IMR-90 (cell line): Measurements from ENCODE around the gene UBFD1. TPM values are rescaled to one million over a fixed set of nuclear protein-coding genes. Genes with fewer than 3 reads are reported as not detected.

Experiments used
- ATAC-seq: fragments of 200-7000 bp; cut with Tn5 transposase; 2 replicates; pipeline ENCODE4 v1.9.1; 2020; ENCODE audit warnings: low read depth, mild to moderate bottlenecking, moderate library complexity
- BruUV-seq: library from RNA; stranded (reverse); fragments of 400-500 nt; replicated peaks from 2 replicates; lab custom pipeline; 2021; lab: Mats Ljungman, UMichigan
- CTCF ChIA-PET: fragments of 300-600 bp; formaldehyde crosslinking; extraction: SDS; loops from one replicate; lab custom pipeline; 2021; ENCODE audit warnings: antibody characterized with exemption; lab: Yijun Ruan, JAX
- POLR2A ChIA-PET: fragments of 300-600 bp; sonication (Branson Sonifier 250); formaldehyde crosslinking; loops from one replicate; lab custom pipeline; 2022; ENCODE audit warnings: antibody characterized with exemption; ENCODE audit not compliant: unreplicated experiment; lab: Charles Lee
- DNase-seq: peaks from one replicate; pipeline ENCODE4 v3.0.0; 2013
- H2AFZ ChIP-seq: replicated peaks from 2 replicates; pipeline ENCODE3; 2013; ENCODE audit warnings: low read length, mild to moderate bottlenecking; ENCODE audit not compliant: poor library complexity
- H2AK5ac ChIP-seq: 2 replicates; pipeline ENCODE4 v1.6.1; 2013; ENCODE audit warnings: low read depth, low read length, inconsistent platforms
- H2AK9ac ChIP-seq: replicated peaks from 2 replicates; pipeline ENCODE3; 2013; ENCODE audit warnings: mild to moderate bottlenecking, low read depth, low read length, moderate library complexity; ENCODE audit not compliant: poor library complexity
- H2BK120ac ChIP-seq: 2 replicates; pipeline ENCODE4 v1.6.1; 2013; ENCODE audit warnings: low read depth, low read length, inconsistent platforms
- H2BK15ac ChIP-seq: 3 replicates; pipeline ENCODE4 v1.6.1; 2013; ENCODE audit warnings: low read depth, low read length, inconsistent platforms
- H2BK20ac ChIP-seq: 2 replicates; pipeline ENCODE4 v1.6.1; 2013; ENCODE audit warnings: low read depth, mild to moderate bottlenecking, inconsistent platforms, low read length, moderate library complexity
- H2BK5ac ChIP-seq: 2 replicates; pipeline ENCODE4 v1.6.1; 2013; ENCODE audit warnings: mild to moderate bottlenecking, low read depth, low read length, inconsistent platforms; ENCODE audit not compliant: poor library complexity, severe bottlenecking
- H3K14ac ChIP-seq: replicated peaks from 2 replicates; pipeline ENCODE4 v1.6.1; 2013; ENCODE audit warnings: low read depth, low read length, inconsistent platforms
- H3K18ac ChIP-seq: 2 replicates; pipeline ENCODE4 v1.6.1; 2013; ENCODE audit warnings: low read depth, low read length, control low read depth
- H3K23ac ChIP-seq: 2 replicates; pipeline ENCODE4 v1.6.1; 2013; ENCODE audit warnings: low read depth, low read length, inconsistent platforms
- H3K27ac ChIP-seq: 2 replicates; pipeline ENCODE4 v1.5.1; 2013; ENCODE audit warnings: mild to moderate bottlenecking, control low read depth, low read length; ENCODE audit not compliant: insufficient read depth
- H3K27me3 ChIP-seq: 2 replicates; pipeline ENCODE4 v1.6.1; 2013; ENCODE audit warnings: low read length; ENCODE audit not compliant: control insufficient read depth, insufficient read depth
- H3K36me3 ChIP-seq: 2 replicates; pipeline ENCODE4 v1.6.1; 2013; ENCODE audit warnings: low read length, mixed read lengths; ENCODE audit not compliant: control insufficient read depth, insufficient read depth
- H3K4ac ChIP-seq: 2 replicates; pipeline ENCODE4 v1.6.1; 2013; ENCODE audit warnings: low read depth, low read length, inconsistent platforms
- H3K4me1 ChIP-seq: 2 replicates; pipeline ENCODE4 v1.6.1; 2013; ENCODE audit warnings: low read length, mixed read lengths; ENCODE audit not compliant: control insufficient read depth, insufficient read depth
- H3K4me2 ChIP-seq: 2 replicates; pipeline ENCODE4 v1.6.1; 2013; ENCODE audit warnings: low read depth, mild to moderate bottlenecking, control low read depth, low read length, moderate library complexity
- H3K4me3 ChIP-seq: 2 replicates; pipeline ENCODE4 v1.5.1; 2013; ENCODE audit warnings: low read depth, mild to moderate bottlenecking, control low read depth, low read length, moderate library complexity; ENCODE audit not compliant: insufficient read depth
- H3K56ac ChIP-seq: 2 replicates; pipeline ENCODE4 v1.6.1; 2013; ENCODE audit warnings: low read length, inconsistent platforms; ENCODE audit not compliant: insufficient read depth; ENCODE audit errors: extremely low read depth
- H3K79me1 ChIP-seq, 2 experiments: 2 replicates each; pipeline ENCODE4 v1.6.1; 2013; ENCODE audit warnings: low read length in 2 of 2, inconsistent platforms in 1 of 2, low read depth in 1 of 2
- H3K9ac ChIP-seq: 2 replicates; pipeline ENCODE4 v1.6.1; 2013; ENCODE audit warnings: low read depth, low read length, control low read depth
- H3K9me1 ChIP-seq: 2 replicates; pipeline ENCODE4 v1.6.1; 2013; ENCODE audit warnings: low read length, inconsistent platforms; ENCODE audit not compliant: insufficient read depth
- H3K9me3 ChIP-seq: 2 replicates; pipeline ENCODE4 v1.6.1; 2013; ENCODE audit warnings: low read length; ENCODE audit not compliant: control insufficient read depth, insufficient read depth
- H4K20me1 ChIP-seq: 2 replicates; pipeline ENCODE4 v1.6.1; 2013; ENCODE audit warnings: low read length, inconsistent platforms; ENCODE audit not compliant: insufficient read depth
- H4K5ac ChIP-seq: 2 replicates; pipeline ENCODE4 v1.6.1; 2013; ENCODE audit warnings: mild to moderate bottlenecking, low read depth, low read length, control low read depth
- H4K8ac ChIP-seq, 2 experiments: 2 replicates each; pipeline ENCODE4 v1.6.1; 2013; ENCODE audit warnings: low read depth in 2 of 2, low read length in 2 of 2, control low read depth in 1 of 2, inconsistent platforms in 1 of 2
- H4K91ac ChIP-seq: 2 replicates; pipeline ENCODE4 v1.6.1; 2013; ENCODE audit warnings: low read depth, low read length, inconsistent platforms; ENCODE audit not compliant: insufficient read depth
- BHLHE40 ChIP-seq: fragments of 150-350 bp; IDR thresholded peaks from 2 replicates; pipeline ENCODE4 v1.6.1; 2016; ENCODE audit warnings: mild to moderate bottlenecking, low read depth, low read length
- CEBPB ChIP-seq: IDR thresholded peaks from 2 replicates; pipeline ENCODE4 v1.6.1; 2012; ENCODE audit warnings: low read depth, low read length, improper control_type of control experiment
- FOS ChIP-seq: fragments of 150-350 bp; IDR thresholded peaks from 2 replicates; pipeline ENCODE4 v1.6.1; 2016; ENCODE audit warnings: low read depth, low read length
- MAFK ChIP-seq: IDR thresholded peaks from 2 replicates; pipeline ENCODE4 v1.6.1; 2012; ENCODE audit warnings: low read depth, low read length, improper control_type of control experiment
- MAZ ChIP-seq: IDR thresholded peaks from 2 replicates; pipeline ENCODE4 v1.6.1; 2012; ENCODE audit warnings: low read depth, mild to moderate bottlenecking, low read length, improper control_type of control experiment, moderate library complexity, borderline replicate concordance
- MXI1 ChIP-seq: IDR thresholded peaks from 2 replicates; pipeline ENCODE4 v1.6.1; 2012; ENCODE audit warnings: low read depth, mild to moderate bottlenecking, low read length, moderate library complexity, borderline replicate concordance
- NFE2L2 ChIP-seq: fragments of 150-350 bp; IDR thresholded peaks from 2 replicates; pipeline ENCODE4 v1.6.1; 2016; ENCODE audit warnings: low read depth, mild to moderate bottlenecking, low read length
- POLR2A ChIP-seq: IDR thresholded peaks from 2 replicates; pipeline ENCODE4 v1.6.1; 2012; ENCODE audit warnings: mild to moderate bottlenecking, low read depth, low read length
- RAD21 ChIP-seq: IDR thresholded peaks from 2 replicates; pipeline ENCODE4 v1.6.1; 2012; ENCODE audit warnings: low read length, improper control_type of control experiment
- RFX5 ChIP-seq: IDR thresholded peaks from 2 replicates; pipeline ENCODE4 v1.8.0; 2012; ENCODE audit warnings: low read depth, mild to moderate bottlenecking, low read length, moderate library complexity
- WGBS, 2 experiments: methylation state at CpG; one replicate each; pipeline versions ENCODE4 v1.1.5 to v1.1.7; 2013; ENCODE audit warnings: missing lambda C conversion rate in 2 of 2; ENCODE audit not compliant: insufficient read length in 1 of 2; ENCODE audit errors: extremely low coverage in 2 of 2; 5-methylcytosine and 5-hydroxymethylcytosine counted together
- dilution Hi-C: fragments of 300-500 bp; cut with HindIII; formaldehyde crosslinking; loops from one replicate; pipeline ENCODE4 v1.14.3; 2018; ENCODE audit warnings: low sequenced_read_pairs; ENCODE audit not compliant: unreplicated experiment
- in situ Hi-C: fragments of 300-500 bp; cut with MboI; formaldehyde crosslinking; loops from 3 replicates; pipeline ENCODE4 v1.14.3; 2019; ENCODE audit warnings: low sequenced_read_pairs, inconsistent platforms, mixed read lengths
- intact Hi-C: fragments of 100-400 bp; cut with micrococcal nuclease; formaldehyde crosslinking; loops from 2 replicates; pipeline ENCODE4 v1.10.0; 2022
- polyA plus RNA-seq, 3 experiments: library from polyadenylated mRNA; depleted of rRNA; stranded (reverse); fragments of >200 nt; gene quantifications; 2 replicates each; pipeline ENCODE4 v1.2.3, GENCODE V29; 2012; ENCODE audit warnings: low replicate concordance in 1 of 3
- total RNA-seq: library from RNA; depleted of rRNA; stranded (reverse); fragments of >200 nt; gene quantifications from 2 replicates; pipeline ENCODE4 v1.2.3, GENCODE V29; 2012
- TF ChIP-seq, protein P1 (sequence below): conservative IDR thresholded peaks from 2 replicates; pipeline ENCODE4 v1.5.1; 2012; ENCODE audit warnings: mild to moderate bottlenecking, low read depth, low read length, improper control_type of control experiment
- TF ChIP-seq, protein P2 (sequence below): fragments of 150-350 bp; IDR thresholded peaks from 2 replicates; pipeline ENCODE4 v1.6.1; 2017; ENCODE audit warnings: mild to moderate bottlenecking, antibody characterized with exemption, low read length, low read depth

UBFD1 gene
- total and polyA plus RNA-seq, 2 of the 4 experiments (the other 2 are of a cell fraction): 39.3 to 55.0 TPM

DNA sequence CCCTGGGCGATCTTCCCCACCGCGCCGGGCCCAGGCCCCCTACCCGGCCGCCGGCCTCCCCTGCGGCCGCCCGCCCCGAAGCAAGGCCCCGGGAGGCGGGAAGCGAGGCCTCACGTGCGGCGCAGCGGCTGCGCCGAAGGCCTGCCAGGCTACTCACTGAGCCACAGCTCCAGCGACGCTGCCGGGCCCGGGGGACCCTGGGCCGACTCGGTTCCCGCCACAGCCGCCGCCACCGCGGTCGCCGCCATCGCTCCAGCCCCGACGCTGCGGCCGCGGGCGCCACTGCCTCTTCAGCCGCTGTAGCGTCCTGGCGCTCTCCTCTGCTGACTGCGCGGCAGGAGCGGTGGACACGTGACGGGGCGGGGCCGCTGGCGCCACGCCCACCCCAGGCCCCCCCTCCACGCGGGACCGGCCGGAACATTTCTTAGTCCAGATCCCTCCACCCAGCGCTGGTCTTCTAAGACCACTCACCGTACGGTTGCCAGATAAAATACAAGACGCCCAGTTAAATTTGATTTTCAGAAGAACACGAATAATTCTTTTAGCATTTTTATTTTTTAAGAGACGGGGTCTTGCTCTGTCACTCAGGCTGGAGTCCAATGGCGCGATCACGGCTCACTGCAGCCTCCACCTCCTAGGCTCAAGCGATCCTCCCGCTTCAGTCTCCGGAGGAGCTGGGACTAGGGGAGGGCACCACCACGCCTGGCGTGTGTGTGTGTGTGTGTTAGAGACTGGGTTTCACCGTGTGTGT lies 47.2 kb upstream of the UBFD1 start, which contains the start of gene GGA2:
GGA2 (minus strand) TSS at position 331 of the 751 bp plus-strand sequence; CDS start at position 248, 83 bp downstream.
- peak; percentile 74 for DNase-seq
- dilution Hi-C loops: no loop called here
- intact Hi-C loops: no loop called here
- Histone ChIP-seq H3K9ac (peak within 1 kb of the TSS; percentile 83), H3K9me1 (peaks cover 10% of the 10 kb centered on the region), H3K36me3 (peaks cover 2% of the 10 kb centered on the region), H3K14ac (peak within 1 kb of the TSS; percentile 66), H2BK5ac (peak within 1 kb of the TSS; percentile 62), H2AK5ac (peak within 1 kb of the TSS; percentile 66; the same call in 1 of the 2 replicates), H3K9me3 (no peaks in the 10 kb centered on the region), H4K5ac (no peak within 1 kb of the TSS), H3K4ac (peak within 1 kb of the TSS; percentile 62), H2AFZ (peak within 1 kb of the TSS; percentile 93), H2AK9ac (peak within 1 kb of the TSS; percentile 91), H3K4me3 (peak within 1 kb of the TSS; percentile 80), H3K23ac (peak within 1 kb of the TSS; percentile 68), H2BK20ac (no peak within 1 kb of the TSS), H2BK120ac (no peak within 1 kb of the TSS), H4K91ac (no peak within 1 kb of the TSS; the same call in 1 of the 2 replicates), H3K4me1 (peaks cover 5% of the 10 kb centered on the region), H3K27ac (peak within 1 kb of the TSS; percentile 49; the same call in 1 of the 2 replicates), H3K4me2 (peak within 1 kb of the TSS; percentile 87), H3K56ac (peak within 1 kb of the TSS; percentile 8; the same call in 1 of the 2 replicates), H3K79me1 (peaks cover 19 to 47% of the 10 kb centered on the region in 2 experiments; a peak in 3 of 4 replicates), H4K8ac (peak within 1 kb of the TSS; percentile 47 to 86; a peak in 2 of 4 replicates), H4K20me1 (peaks cover 32% of the 10 kb centered on the region), H3K27me3 (no peaks in the 10 kb centered on the region), H2BK15ac (no peak within 1 kb of the TSS), H3K18ac (no peak within 1 kb of the TSS)
- ChIA-PET CTCF (interaction anchor here (0.7 kb wide), 1 partner anchor 12 kb away, joined by 3 read pairs; no protein-coding TSS in a partner anchor), POLR2A (no interaction called here)
- TF ChIP-seq, protein P1, sequence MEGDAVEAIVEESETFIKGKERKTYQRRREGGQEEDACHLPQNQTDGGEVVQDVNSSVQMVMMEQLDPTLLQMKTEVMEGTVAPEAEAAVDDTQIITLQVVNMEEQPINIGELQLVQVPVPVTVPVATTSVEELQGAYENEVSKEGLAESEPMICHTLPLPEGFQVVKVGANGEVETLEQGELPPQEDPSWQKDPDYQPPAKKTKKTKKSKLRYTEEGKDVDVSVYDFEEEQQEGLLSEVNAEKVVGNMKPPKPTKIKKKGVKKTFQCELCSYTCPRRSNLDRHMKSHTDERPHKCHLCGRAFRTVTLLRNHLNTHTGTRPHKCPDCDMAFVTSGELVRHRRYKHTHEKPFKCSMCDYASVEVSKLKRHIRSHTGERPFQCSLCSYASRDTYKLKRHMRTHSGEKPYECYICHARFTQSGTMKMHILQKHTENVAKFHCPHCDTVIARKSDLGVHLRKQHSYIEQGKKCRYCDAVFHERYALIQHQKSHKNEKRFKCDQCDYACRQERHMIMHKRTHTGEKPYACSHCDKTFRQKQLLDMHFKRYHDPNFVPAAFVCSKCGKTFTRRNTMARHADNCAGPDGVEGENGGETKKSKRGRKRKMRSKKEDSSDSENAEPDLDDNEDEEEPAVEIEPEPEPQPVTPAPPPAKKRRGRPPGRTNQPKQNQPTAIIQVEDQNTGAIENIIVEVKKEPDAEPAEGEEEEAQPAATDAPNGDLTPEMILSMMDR: peak; percentile 48
- TF ChIP-seq MXI1 (peak; percentile 71; the same call in 1 of the 2 replicates), CEBPB (no peak), MAZ (peak; percentile 61; the same call in 1 of the 2 replicates), MAFK (peak; percentile 16; the same call in 1 of the 2 replicates), RFX5 (no peak), FOS (peak; percentile 39; the same call in 1 of the 2 replicates), RAD21 (peak; percentile 19), POLR2A (peak; percentile 78), BHLHE40 (peak; percentile 82), NFE2L2 (no peak)
- TF ChIP-seq, protein P2, sequence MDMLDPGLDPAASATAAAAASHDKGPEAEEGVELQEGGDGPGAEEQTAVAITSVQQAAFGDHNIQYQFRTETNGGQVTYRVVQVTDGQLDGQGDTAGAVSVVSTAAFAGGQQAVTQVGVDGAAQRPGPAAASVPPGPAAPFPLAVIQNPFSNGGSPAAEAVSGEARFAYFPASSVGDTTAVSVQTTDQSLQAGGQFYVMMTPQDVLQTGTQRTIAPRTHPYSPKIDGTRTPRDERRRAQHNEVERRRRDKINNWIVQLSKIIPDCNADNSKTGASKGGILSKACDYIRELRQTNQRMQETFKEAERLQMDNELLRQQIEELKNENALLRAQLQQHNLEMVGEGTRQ: peak; percentile 97
- WGBS, 2 experiments: 6% methylated on average over 27 of the region's 71 CpGs; no CpG with 5 or more reads in 1 of the 2 experiments
- BruUV-seq: no TSS peak
- in situ Hi-C loops: no loop called here
- peak; percentile 92 for ATAC-seq
